H1 (cell line): Measurements from ENCODE around the gene ANO6. TPM values are rescaled to one million over a fixed set of nuclear protein-coding genes. Genes with fewer than 3 reads are reported as not detected.

Experiments
- BACH1 ChIP-seq: IDR thresholded peaks from 2 replicates; pipeline ENCODE4 v1.6.1; 2012; ENCODE audit warnings: low read length, improper control_type of control experiment
- KDM1A ChIP-seq: fragments of 200-600, 300-600 bp; sonication (generic); IDR thresholded peaks from 2 replicates; pipeline ENCODE4 v1.7.1; 2016; ENCODE audit warnings: mild to moderate bottlenecking, low read length, borderline replicate concordance
- SP2 ChIP-seq: IDR thresholded peaks from 2 replicates; pipeline ENCODE4 v1.6.1; 2012; ENCODE audit warnings: mild to moderate bottlenecking, low read length, inconsistent platforms
- TEAD4 ChIP-seq: IDR thresholded peaks from 2 replicates; pipeline ENCODE4 v1.6.1; 2012; ENCODE audit warnings: low read depth, low read length, inconsistent platforms, mixed read lengths
- YY1 ChIP-seq: IDR thresholded peaks from 2 replicates; pipeline ENCODE4 v1.6.1; 2011; ENCODE audit warnings: low read depth, mild to moderate bottlenecking, low read length
- polyA plus RNA-seq, 7 experiments: library from polyadenylated mRNA; depleted of rRNA in 3 of 7; stranded (reverse) in 5 of 7; unstranded in 2 of 7; fragments of >200 nt in 5 of 7; fragments of 200-250 nt in 2 of 7; gene quantifications; 1 replicate in 5 of 7; 2 replicates in 1 of 7; 4 replicates in 1 of 7; pipeline versions ENCODE4 v1.2.1 to v1.2.3, GENCODE V29; 2011 to 2013; ENCODE audit warnings: missing spikeins in 2 of 7, mixed read lengths in 2 of 7
- total RNA-seq: library from RNA; stranded (reverse); fragmentation: NEBNext Ultra II Directional; extraction: Animal tissue kit (Norgen Biotek cat#: 25700); gene quantifications from 2 replicates; pipeline ENCODE4 v1.2.1, GENCODE V29; 2021

The ANO6 gene
- total and polyA plus RNA-seq, 2 of the 8 experiments (the other 6 are each of a cell fraction or from before 2014, with no cell fraction given) = 15.1 to 39.7 TPM

DNA sequence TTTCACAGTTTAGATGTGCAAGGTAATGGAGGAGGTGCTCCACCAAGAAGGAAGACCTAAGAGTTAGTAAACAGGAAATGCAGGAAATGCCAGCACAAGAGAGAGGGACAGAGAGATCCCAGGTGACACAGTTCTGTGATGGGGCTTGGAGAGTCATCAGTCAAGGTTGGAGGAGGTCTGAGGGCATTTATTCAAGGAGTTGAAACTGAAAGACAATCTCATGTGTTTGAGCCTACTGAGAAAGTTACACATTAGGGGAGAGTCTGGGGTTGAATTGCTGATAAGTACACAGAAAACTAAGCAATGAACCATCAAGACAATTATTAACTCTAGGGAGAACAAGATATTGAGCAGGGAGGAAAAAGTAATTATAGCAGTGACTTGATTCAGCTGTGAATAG, 138.5 kb downstream of the ANO6 start (continued):
- TF ChIP-seq YY1 = no peak
- TF ChIP-seq BACH1 = no peak
- no peak for TF ChIP-seq SP2
- TF ChIP-seq TEAD4 = no peak
- TF ChIP-seq KDM1A = no peak
- TF ChIP-seq, all 59 proteins: peak for 0
